ENCODE data around the gene CHID1.

DNA sequence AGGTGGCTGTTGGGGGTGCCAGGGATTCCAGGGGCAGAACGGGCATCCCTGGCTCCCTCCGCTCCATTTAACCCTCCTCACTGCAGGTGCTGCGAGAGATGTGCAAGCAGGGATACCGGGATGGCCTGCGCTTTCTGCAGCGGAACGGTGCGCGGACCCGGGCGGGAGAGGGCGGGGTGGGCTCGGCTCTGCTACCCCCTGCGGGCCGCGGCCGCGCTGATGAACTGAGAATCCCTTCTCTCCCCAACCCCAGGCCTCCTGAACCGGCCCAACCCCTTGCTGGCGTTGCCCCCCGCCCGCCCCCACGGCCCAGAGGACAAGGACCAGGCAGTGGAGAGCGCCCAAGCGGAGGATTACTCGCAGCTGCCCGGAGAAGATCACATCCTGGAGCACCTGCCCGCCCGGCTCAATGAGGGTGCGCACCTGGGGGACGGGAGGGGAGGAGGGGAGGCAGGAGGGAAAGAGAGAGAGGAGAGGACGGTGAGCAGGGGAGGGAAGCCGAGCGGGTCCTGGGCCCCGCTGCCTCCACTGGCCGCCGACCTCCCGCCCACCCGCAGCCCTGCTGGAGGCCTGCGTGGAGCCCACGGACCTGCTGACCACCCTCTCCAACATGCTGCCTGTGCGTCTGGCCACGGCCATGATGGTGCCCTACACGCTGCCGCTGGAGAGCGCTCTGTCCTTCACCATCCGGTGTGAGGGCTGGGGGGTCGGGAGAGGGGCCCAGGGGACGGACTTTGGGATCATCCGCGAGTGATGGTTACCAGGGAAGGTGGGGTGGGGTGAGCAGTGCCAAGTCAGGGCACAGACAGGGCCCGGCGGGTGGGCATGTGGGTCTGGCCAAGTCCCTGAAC is 86.9 kb downstream of the CHID1 start:
- TF ChIP-seq EZH2 (IDR thresholded peaks at IDR 0.05; ENCODE audit: insufficient read depth, low read length), result no peak
- TF ChIP-seq CTCF (IDR thresholded peaks at IDR 0.05; ENCODE audit: insufficient read depth, low read depth, low read length), result no peak

Measured in astrocyte (in vitro differentiated cells and primary cell).